Stimulated activated CD8-positive, alpha-beta memory T cell treated with anti-CD3 and anti-CD28 coated beads, Interleukin-15, amount 100 ng/mL, for 1 hour (primary cell): ENCODE data around the gene KIF25.

Experiments used
- DNase-seq: peaks from one replicate; pipeline ENCODE4 v3.0.0-alpha.2; 2020; ENCODE audit warnings: low read depth

KIF25 gene

DNA sequence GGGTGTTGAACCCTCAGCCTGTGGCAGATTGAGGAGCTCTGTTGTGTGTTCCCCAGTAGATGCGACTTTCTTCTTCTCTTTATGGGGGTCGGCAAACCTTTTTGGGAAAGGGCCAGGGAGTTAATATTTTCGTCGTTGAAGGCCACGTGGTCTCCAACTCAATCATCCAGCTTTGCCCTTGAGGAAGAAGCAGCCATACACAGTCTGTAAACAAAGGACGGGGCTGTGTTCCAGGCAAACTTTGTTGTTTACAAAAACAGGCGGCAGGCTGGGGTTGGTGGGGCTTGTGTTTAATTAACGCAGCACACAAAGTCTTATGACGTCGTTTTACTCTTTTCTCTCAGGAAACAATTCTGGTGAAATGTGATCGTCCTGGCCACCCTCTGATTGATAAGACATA, 20.2 kb downstream of the KIF25 start:
- no peak for DNase-seq

DNA sequence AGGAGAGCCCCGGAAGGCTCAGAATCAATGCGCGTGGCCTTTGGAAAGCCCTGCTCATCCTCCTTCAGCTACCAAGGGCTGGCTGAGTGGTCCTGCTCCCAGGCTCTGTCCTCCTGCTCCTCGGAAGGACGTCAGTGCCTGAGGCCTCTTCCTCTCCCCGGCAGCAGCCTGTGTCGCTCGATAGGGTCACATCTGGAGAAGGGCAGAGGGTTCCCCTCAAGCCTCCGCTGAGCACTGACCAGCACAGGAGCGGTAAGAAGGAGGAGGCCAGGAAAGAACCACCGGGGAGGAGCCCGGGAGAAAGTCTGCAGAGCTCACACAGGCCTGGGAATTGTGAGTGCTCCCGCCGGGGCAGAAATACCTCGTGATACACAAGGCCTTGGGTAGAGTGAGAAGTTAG, 21.2 kb downstream of the KIF25 start:
- DNase-seq, result no peak

DNA sequence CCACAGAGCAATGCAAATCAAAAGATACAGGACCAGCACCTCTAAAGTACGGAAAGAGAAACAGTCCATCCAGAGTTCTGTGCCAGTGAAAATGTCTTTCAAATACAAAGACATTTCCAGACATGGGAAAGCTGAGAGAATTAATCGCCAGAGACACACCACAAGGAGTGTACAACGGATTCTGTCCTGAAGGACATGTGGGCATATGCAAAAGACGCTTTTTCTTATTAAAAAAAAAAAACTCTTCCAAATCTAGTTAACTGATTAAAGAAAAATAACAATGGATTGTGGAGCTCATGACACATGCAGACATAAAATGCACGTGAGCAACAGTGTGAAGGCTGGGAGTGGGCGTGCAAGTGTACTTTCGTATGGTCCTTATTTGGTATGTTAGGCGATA, 22.8 kb downstream of the KIF25 start:
- DNase-seq, result no peak

GRCh38 chr6:168021581-168021980, 24.1 kb downstream of the KIF25 start:
- no peak for DNase-seq

- no peak for DNase-seq
These were observed 25.2 kb downstream of the KIF25 start for GRCh38 chr6:168022488-168023321.

DNA sequence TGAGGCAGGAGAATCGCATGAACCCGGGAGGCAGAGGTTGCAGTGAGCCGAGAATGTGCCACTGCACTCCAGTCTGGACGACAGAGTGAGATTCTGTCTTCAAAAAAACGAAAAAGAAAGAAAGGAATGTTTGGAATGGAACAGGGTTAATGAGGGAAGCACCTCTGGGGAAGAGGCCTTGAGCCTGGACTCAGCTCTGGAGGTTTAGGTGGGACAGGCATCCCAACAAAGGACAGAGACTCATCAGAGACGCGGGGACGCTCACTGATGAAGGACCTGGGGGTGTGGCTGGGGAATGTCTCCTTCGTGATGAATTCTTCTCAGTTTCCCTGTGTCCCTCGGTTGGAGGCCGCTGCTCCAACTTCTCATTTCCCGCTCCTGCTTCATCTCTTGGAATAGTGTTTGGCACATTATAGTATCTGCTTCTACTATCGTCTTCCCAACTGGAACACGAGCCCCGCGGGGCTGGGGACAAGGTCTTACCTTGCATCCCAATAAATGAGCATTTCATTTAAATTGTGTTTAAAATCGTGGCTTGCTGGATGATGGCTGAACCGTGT, 27.6 kb downstream of the KIF25 start:
- DNase-seq, result no peak

- DNase-seq, result no peak
These were observed 28.6 kb downstream of the KIF25 start for GRCh38 chr6:168025831-168026710.

GRCh38 chr6:168026925-168027324, 29.5 kb downstream of the KIF25 start:
- no peak for DNase-seq

DNA sequence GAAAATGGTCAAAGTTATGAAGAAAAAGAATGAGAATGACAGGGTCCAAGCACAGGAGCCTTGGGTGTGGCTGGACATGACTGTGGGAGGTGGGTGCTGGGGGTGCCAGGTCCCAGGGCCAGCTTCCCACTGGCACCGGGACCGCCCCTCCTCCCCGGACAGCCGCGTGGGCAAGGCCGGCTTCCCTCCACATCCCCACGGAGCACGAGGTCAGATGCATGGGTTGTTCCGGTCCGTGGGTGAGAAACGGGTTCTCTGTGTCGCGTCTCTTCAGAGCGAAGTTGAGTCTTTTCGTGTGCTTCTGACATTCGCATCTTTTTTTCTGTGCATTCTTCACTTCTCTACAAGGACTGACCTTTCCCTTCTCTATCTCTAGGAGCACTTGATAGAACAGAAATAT, 30.1 kb downstream of the KIF25 start:
- DNase-seq, result no peak

DNA sequence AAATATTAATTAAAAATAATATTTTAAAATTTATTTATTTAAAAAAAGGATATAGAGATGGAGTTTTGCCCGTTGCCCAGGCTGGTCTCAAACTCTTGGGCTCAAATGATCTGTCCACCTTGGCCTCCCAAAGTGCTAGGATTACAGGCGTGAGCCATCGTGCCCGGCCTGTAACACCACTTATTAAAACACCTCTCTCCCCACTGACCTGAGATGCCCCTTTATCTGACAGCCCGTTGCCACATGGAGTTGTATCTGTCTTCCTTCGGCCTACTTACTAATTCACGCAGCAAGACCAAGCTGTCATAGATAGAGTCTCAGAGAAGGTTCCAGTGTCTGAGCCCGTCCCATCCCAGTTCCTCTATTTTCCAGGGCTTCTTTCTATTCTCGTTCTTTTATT, 30.7 kb downstream of the KIF25 start:
- DNase-seq, result no peak

GRCh38 chr6:168029459-168030217, 32.2 kb downstream of the KIF25 start:
- DNase-seq, result no peak

DNA sequence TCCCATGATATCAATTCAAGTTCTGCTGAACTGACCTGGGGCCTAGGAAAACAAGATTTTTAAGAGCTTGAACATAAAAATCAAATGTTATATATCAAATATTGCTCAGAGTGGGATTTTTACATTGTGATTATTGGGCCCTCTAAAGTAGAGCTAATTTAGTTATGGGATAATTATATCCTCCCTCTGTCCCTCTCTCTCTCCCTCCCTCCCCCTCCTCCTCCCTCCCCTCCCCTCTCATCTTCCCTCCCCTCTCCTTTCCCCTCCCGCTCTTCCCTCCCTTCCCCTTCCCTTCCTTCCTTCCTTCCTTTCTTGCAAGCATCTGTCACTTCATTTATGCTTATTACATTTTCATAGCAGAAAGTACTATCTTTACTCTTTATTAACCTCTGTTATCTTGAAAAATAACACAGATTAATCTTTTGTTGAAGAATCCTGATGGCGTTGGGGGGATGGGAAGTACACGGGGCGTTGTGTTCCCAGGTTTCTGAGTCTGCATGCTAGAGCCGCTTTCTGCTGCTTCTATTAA, 32.8 kb downstream of the KIF25 start:
- no peak for DNase-seq

- DNase-seq, result no peak
These were observed 33.4 kb downstream of the KIF25 start for GRCh38 chr6:168030908-168031307.

DNA sequence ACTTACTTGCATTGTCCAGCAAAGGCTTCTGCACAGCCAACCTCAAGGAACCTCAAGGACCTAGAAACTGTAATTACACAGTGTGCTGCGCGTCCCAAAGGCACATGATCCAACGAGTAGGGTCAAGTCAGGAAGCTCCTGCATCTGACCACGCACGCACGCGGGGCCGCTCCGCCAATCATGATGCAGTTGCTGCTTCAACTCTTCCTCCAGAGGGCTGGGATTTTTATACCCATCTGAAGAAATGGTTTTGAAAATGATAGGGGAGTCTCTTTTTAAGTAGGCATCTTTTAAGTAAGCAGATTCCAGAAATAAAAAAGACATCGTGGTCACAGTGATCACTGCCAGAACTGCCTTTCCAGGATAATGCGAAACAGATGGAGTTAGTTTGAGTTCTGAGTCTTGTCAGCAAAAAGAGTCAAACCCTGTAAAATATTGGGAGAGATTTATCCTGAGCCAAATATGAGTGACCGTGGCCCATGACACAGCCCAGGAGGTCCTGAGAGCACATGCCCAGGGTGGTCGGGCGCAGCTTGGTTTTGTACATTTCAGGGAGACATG, 34.0 kb downstream of the KIF25 start:
- DNase-seq, result no peak

DNA sequence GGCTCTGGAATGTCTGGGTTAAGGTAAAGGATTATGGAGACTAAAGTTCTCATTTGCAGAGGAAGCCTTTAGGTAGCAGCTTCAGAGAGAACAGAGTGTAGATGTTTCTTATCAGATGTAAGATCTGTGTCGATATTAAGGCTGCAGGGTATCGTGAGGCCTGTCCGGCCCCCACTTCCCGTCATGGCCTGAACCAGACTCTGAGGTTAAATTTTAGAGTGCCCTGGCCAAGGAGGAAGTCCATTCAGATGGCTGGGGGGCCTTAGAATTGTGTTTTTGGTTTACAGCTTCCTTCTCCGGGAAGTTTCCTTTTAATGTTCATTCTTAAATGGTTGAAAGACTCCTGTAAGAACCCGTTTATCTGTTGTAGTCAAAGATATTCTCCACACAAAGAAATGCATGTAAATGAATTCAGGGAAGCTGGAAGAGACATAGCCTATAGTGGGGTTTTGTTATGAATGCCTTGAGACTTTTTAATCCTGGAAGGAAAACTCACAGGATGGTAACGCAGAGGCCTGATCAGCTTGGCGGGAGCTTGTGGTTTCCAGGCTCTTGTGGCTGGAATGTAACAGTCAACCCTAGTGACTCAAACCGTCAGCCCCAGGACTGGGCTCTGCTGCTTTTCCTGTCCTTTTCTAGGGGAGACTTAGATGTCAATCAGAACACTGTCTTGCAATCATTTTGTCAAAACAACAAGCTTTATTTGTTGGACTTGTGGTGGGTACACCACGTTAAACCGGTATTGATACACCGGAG, 34.7 kb downstream of the KIF25 start:
- DNase-seq, result no peak

DNA sequence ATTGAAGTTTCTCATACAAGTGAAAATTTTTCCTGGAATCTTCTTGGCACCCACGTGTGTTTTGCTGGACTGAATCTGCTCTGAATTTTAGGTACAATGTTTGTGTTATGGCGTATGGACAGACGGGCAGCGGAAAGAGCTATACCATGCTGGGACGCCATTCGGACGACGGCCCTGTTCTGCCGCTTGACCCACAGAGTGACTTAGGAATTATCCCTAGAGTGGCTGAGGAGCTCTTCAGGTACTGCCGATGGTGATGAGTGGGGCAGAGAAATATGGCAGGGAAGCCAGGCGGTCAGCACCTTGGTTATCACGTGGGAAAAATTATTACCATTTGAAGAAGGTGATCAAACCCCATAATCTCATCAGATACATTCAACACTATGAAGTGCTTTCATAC, 36.3 kb downstream of the KIF25 start:
- DNase-seq, result no peak

GRCh38 chr6:168034537-168034936, 37.1 kb downstream of the KIF25 start:
- DNase-seq, result no peak

DNA sequence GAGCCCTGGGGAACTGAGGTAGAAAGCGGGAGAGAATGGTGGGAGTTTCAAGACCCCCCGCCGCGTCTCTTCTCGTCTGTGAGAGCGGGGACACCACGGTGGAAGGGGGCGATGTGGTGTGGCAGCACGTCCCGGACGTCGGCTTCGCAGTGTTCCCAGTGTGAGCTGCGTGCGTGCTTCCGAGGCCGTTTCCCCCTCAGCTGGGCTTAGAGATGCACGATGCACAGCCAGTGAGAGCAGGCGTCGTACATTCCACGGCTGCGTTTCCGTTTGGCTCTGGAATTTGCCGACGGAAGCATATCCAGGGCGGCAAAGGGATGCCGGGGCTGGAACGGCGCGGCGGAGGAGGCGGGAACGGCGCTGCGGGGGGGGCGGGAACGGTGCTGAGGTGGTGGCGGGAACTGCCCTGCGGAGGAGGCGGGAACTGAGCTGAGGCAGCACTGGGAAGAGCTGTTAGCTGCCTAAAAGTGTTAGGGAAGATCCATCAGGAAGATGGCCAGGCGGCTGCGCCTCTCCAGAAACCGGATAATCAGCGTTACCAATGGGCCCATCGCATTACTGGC, 37.7 kb downstream of the KIF25 start:
- no peak for DNase-seq

- DNase-seq, result no peak
These were observed 38.4 kb downstream of the KIF25 start for GRCh38 chr6:168035661-168036545.
